Panc1 (cell line): ENCODE results near the gene TRPM4.

Experiments used
- POLR2AphosphoS5 ChIP-seq: IDR thresholded peaks from 2 replicates; pipeline ENCODE4 v1.6.1; 2012; ENCODE audit warnings: mild to moderate bottlenecking, low read depth, low read length, moderate library complexity
- REST ChIP-seq, 2 experiments: IDR thresholded peaks; 2 replicates each; pipeline ENCODE4 v1.6.1; 2011 to 2012; ENCODE audit warnings: low read depth in 2 of 2, control low read depth in 1 of 2, low read length in 1 of 2, mild to moderate bottlenecking in 1 of 2, moderate library complexity in 1 of 2; ENCODE audit not compliant: insufficient read depth in 1 of 2
- TF ChIP-seq, protein P1 (sequence below): fragments of 450-650 bp; IDR thresholded peaks from 2 replicates; pipeline ENCODE4 v1.5.1; 2017; ENCODE audit warnings: mild to moderate bottlenecking

- TF ChIP-seq POLR2AphosphoS5: no peak
- TF ChIP-seq, protein P1, sequence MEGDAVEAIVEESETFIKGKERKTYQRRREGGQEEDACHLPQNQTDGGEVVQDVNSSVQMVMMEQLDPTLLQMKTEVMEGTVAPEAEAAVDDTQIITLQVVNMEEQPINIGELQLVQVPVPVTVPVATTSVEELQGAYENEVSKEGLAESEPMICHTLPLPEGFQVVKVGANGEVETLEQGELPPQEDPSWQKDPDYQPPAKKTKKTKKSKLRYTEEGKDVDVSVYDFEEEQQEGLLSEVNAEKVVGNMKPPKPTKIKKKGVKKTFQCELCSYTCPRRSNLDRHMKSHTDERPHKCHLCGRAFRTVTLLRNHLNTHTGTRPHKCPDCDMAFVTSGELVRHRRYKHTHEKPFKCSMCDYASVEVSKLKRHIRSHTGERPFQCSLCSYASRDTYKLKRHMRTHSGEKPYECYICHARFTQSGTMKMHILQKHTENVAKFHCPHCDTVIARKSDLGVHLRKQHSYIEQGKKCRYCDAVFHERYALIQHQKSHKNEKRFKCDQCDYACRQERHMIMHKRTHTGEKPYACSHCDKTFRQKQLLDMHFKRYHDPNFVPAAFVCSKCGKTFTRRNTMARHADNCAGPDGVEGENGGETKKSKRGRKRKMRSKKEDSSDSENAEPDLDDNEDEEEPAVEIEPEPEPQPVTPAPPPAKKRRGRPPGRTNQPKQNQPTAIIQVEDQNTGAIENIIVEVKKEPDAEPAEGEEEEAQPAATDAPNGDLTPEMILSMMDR: no peak
- TF ChIP-seq REST (IDR thresholded peaks at IDR 0.05; ENCODE audit: insufficient read depth in 1 of 2, low read depth in 2 of 2, low read length in 1 of 2): no peak
Measured at GRCh38 chr19:49243726-49244125, 86.1 kb downstream of the TRPM4 start.
